HG02588 (cell line): ENCODE data around the gene KPNA6.
"Not testable (repeated sequence)": the region's sequence is repeated elsewhere in the genome, so short reads cannot be mapped to it uniquely, and the experiment has no call there.

Source experiments
- ATAC-seq: cut with Tn5 transposase; IDR thresholded peaks from one replicate; pipeline ENCODE4 v1.9.1; 2021; ENCODE audit warnings: mild to moderate bottlenecking, moderate library complexity; ENCODE audit not compliant: unreplicated experiment

KPNA6 gene

GRCh38 chr1:32100359-32100758, 7.5 kb upstream of the KPNA6 start:
- ATAC-seq: no peak

GRCh38 chr1:32100807-32101708, 6.8 kb upstream of the KPNA6 start:
- no peak for ATAC-seq

- ATAC-seq: no peak
Measured at GRCh38 chr1:32104127-32104526, 3.7 kb upstream of the KPNA6 start.

- ATAC-seq: no peak
Measured at GRCh38 chr1:32105338-32105737, 2.5 kb upstream of the KPNA6 start.

- ATAC-seq: no peak
Measured at GRCh38 chr1:32106663-32107275, 1.1 kb upstream of the KPNA6 start.

GRCh38 chr1:32111040-32111623, 3.3 kb downstream of the KPNA6 start:
- no peak for ATAC-seq

GRCh38 chr1:32111789-32112188, 3.9 kb downstream of the KPNA6 start:
- ATAC-seq: no peak

- no peak for ATAC-seq
Measured at GRCh38 chr1:32112806-32113375, 5.0 kb downstream of the KPNA6 start.

- ATAC-seq: not testable (repeated sequence)
Measured at GRCh38 chr1:32113436-32113835, 5.6 kb downstream of the KPNA6 start.

GRCh38 chr1:32114420-32114819, 6.6 kb downstream of the KPNA6 start:
- no peak for ATAC-seq

GRCh38 chr1:32115496-32115895, 7.6 kb downstream of the KPNA6 start:
- ATAC-seq: no peak

- no peak for ATAC-seq
Measured at GRCh38 chr1:32116531-32116930, 8.7 kb downstream of the KPNA6 start.

- no peak for ATAC-seq
Measured at GRCh38 chr1:32122151-32122550, 14.3 kb downstream of the KPNA6 start.

GRCh38 chr1:32123361-32123760, 15.5 kb downstream of the KPNA6 start:
- ATAC-seq: not testable (repeated sequence)

GRCh38 chr1:32125313-32125712, 17.5 kb downstream of the KPNA6 start:
- no peak for ATAC-seq

- no peak for ATAC-seq
Measured at GRCh38 chr1:32126770-32127169, 18.9 kb downstream of the KPNA6 start.

- no peak for ATAC-seq
Measured at GRCh38 chr1:32127409-32128198, 19.7 kb downstream of the KPNA6 start.

GRCh38 chr1:32128479-32128878, 20.6 kb downstream of the KPNA6 start:
- ATAC-seq: no peak

- ATAC-seq: no peak
Measured at GRCh38 chr1:32128964-32129363, 21.1 kb downstream of the KPNA6 start.

- ATAC-seq: not testable (repeated sequence)
Measured at GRCh38 chr1:32133950-32134280, 26.1 kb downstream of the KPNA6 start.

GRCh38 chr1:32137111-32137510, 29.3 kb downstream of the KPNA6 start:
- no peak for ATAC-seq
